ENCODE results near the gene BCL11A. TPM values are rescaled to one million over a fixed set of nuclear protein-coding genes. Genes with fewer than 3 reads are reported as not detected.

The BCL11A gene
- total and polyA plus RNA-seq, 2 experiments from 2014 or later = 57.5 to 77.6 TPM

- Histone ChIP-seq H3K4me2 (peak overlapping the region; percentile 44), H3F3A (replicated peaks; ENCODE audit: low read depth) (no peaks in the 10 kb centered on the region), H3K4me3 (no peak overlapping the region), H3K27me3 (ENCODE audit: insufficient read depth) (no peaks in the 10 kb centered on the region), H3K9me2 (ENCODE audit: insufficient read depth) (peaks cover 7% of the 10 kb centered on the region; the same call in 1 of the 2 replicates), H4K20me1 (replicated peaks; ENCODE audit: insufficient read depth) (no peaks in the 10 kb centered on the region), H3K79me2 (replicated peaks; ENCODE audit: insufficient read depth) (no peaks in the 10 kb centered on the region), H3K27ac (ENCODE audit: low read depth) (peak overlapping the region; percentile 43; the same call in 1 of the 2 replicates), H2AFZ (peak overlapping the region; percentile 9; the same call in 1 of the 2 replicates), H3K4me1 (ENCODE audit: insufficient read depth) (peaks cover 15% of the 10 kb centered on the region), H3K36me3 (ENCODE audit: insufficient read depth) (no peaks in the 10 kb centered on the region)
- H3K4me1 Mint-ChIP-seq = peaks cover 21% of the 10 kb centered on the region
- TF ChIP-seq REST (IDR thresholded peaks at IDR 0.05; ENCODE audit: unreplicated experiment) (no peak), STAT1 (IDR thresholded peaks at IDR 0.05; ENCODE audit: unreplicated experiment) (no peak), POLR2AphosphoS5 (IDR thresholded peaks at IDR 0.05; ENCODE audit: low read depth) (no peak), CREB1 (CRISPR knock-in tag; IDR thresholded peaks at IDR 0.05; ENCODE audit: low read depth) (no peak), ZNF114 (CRISPR knock-in tag; IDR thresholded peaks at IDR 0.05) (no peak), ETS1 (IDR thresholded peaks at IDR 0.05) (no peak), EZH2phosphoT487 (IDR thresholded peaks at IDR 0.05; ENCODE audit: unreplicated experiment) (no peak), JUNB (IDR thresholded peaks at IDR 0.05; ENCODE audit: unreplicated experiment) (no peak), ZNF331 (CRISPR knock-in tag; IDR thresholded peaks at IDR 0.05; ENCODE audit: low read depth) (no peak), EZH2 (IDR thresholded peaks at IDR 0.05; ENCODE audit: low read depth, unreplicated experiment) (no peak), ZNF462 (CRISPR knock-in tag; IDR thresholded peaks at IDR 0.05) (no peak)
- H3K9me3 Mint-ChIP-seq = peaks cover 7% of the 10 kb centered on the region; the same call in 2 of the 3 replicates
- H3K4me3 Mint-ChIP-seq = no peak overlapping the region
- peaks cover 4% of the 10 kb centered on the region; the same call in 2 of the 3 replicates for H3K36me3 Mint-ChIP-seq (ENCODE audit: low read depth)
- ATAC-seq (peak; percentile 62), DNase-seq (ENCODE audit: low spot score) (peak; percentile 52)
- peak overlapping the region; percentile 34 for H3K27ac Mint-ChIP-seq
- peaks cover 2% of the 10 kb centered on the region for H3K27me3 Mint-ChIP-seq (ENCODE audit: insufficient read depth, low read depth, poor library complexity)
These were observed 49.5 kb upstream of the BCL11A start for GRCh38 chr2:60602828-60603532.

Data from GM23338 (cell line).